Nephron (organoid): ENCODE data around the gene STAT4.

Experiments
- H3K27ac Mint-ChIP-seq, 3 experiments: 2 replicates each; pipeline ENCODE4 v1.8.0; 2020; ENCODE audit warnings: mixed read lengths in 3 of 3, mild to moderate bottlenecking in 2 of 3, moderate library complexity in 1 of 3
- H3K27me3 Mint-ChIP-seq: 2 replicates; pipeline ENCODE4 v1.8.0; 2021; ENCODE audit warnings: low read depth, mild to moderate bottlenecking, moderate library complexity, mixed read lengths
- H3K36me3 Mint-ChIP-seq: 2 replicates; pipeline ENCODE4 v1.8.0; 2020; ENCODE audit warnings: low read depth, mixed read lengths
- H3K4me1 Mint-ChIP-seq: 2 replicates; pipeline ENCODE4 v1.8.0; 2020; ENCODE audit warnings: mixed read lengths
- H3K4me3 Mint-ChIP-seq, 3 experiments: 2 replicates each; pipeline ENCODE4 v1.8.0; 2020; ENCODE audit warnings: mild to moderate bottlenecking in 3 of 3, mixed read lengths in 3 of 3, moderate library complexity in 2 of 3
- H3K9me3 Mint-ChIP-seq: 2 replicates; pipeline ENCODE4 v1.8.0; 2020; ENCODE audit warnings: mixed read lengths
- TF ChIP-seq, protein P1 (sequence below), 3 experiments: fragments of 200-600 bp; sonication (generic); IDR thresholded peaks; one replicate each; pipeline ENCODE4 v1.5.0; 2021; ENCODE audit warnings: antibody characterized with exemption in 3 of 3; ENCODE audit not compliant: unreplicated experiment in 3 of 3

The STAT4 gene

DNA sequence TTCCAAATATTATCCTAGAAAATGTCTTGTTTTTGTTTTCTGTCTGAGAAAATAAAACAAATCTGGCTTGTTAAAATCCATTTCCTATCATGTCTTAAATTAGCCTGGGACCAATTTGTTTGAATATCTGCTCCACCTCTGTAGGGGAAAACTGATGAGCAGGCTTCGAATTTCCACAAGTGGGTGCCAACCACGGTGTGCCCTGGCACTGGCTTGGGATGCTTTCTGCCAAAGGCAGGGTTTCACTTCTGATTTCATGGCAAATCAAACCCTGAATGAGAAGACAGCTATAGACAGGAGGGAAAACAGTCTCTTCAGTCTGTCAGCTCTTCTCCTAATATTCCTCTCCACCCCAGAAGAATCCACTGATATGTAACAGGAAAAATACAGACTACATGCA, 33.7 kb upstream of the STAT4 start:
- H3K9me3 Mint-ChIP-seq, result no peaks in the 10 kb centered on the region
- H3K36me3 Mint-ChIP-seq, result no peaks in the 10 kb centered on the region

DNA sequence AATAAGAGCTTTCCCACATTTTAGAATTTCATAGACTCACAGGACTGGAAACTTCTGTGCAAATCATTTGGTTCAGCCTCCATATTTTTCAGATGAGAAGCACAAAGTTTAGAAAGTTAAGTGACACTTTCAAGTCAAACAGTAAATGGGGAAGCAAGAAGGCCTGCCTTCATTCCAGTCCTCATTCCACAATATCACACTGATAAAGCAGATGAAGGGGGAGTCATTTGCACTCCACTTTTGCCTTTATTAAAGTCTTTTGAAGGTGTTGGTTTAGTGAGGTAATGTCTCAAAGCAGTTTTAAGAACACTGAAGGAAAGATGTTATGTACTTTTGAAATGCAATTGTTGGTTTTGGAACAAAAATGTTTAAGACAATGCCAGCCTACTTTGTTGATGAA, 32.7 kb upstream of the STAT4 start:
- Mint-ChIP-seq H3K4me1 (no peaks in the 10 kb centered on the region), H3K4me3 (no peak overlapping the region), H3K27me3 (no peaks in the 10 kb centered on the region), H3K36me3 (no peaks in the 10 kb centered on the region), H3K9me3 (no peaks in the 10 kb centered on the region), H3K27ac (no peak overlapping the region)
- TF ChIP-seq, protein P1, sequence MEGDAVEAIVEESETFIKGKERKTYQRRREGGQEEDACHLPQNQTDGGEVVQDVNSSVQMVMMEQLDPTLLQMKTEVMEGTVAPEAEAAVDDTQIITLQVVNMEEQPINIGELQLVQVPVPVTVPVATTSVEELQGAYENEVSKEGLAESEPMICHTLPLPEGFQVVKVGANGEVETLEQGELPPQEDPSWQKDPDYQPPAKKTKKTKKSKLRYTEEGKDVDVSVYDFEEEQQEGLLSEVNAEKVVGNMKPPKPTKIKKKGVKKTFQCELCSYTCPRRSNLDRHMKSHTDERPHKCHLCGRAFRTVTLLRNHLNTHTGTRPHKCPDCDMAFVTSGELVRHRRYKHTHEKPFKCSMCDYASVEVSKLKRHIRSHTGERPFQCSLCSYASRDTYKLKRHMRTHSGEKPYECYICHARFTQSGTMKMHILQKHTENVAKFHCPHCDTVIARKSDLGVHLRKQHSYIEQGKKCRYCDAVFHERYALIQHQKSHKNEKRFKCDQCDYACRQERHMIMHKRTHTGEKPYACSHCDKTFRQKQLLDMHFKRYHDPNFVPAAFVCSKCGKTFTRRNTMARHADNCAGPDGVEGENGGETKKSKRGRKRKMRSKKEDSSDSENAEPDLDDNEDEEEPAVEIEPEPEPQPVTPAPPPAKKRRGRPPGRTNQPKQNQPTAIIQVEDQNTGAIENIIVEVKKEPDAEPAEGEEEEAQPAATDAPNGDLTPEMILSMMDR (IDR thresholded peaks at IDR 0.05; ENCODE audit: unreplicated experiment in 3 of 3), result no peak

More for the DNA sequence above, 33.7 kb upstream of the STAT4 start:
- H3K27ac Mint-ChIP-seq, result no peak overlapping the region
- TF ChIP-seq, protein P1 (IDR thresholded peaks at IDR 0.05; ENCODE audit: unreplicated experiment in 3 of 3), result no peak
- H3K4me3 Mint-ChIP-seq, result no peak overlapping the region
- no peaks in the 10 kb centered on the region for H3K4me1 Mint-ChIP-seq
- H3K27me3 Mint-ChIP-seq, result no peaks in the 10 kb centered on the region

DNA sequence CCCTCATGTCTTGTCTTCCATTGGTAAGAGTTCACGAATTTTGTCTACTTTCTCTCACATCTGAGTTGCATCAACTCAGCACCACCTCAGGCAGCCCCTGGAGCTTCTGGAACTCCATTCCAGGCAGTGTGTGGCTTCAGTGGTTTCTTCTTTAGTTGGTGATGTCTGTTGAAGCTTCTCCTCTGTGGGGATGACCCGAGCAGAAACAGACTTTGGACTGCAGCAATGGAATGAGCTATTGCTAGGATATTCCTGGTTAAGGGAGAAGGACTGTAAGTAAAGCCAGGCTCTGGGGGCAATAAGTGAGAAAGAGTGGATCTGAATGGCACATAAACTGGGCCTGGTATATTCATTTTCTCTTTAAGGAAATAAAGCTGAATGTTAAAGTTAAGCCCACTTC, 32.3 kb upstream of the STAT4 start:
- no peaks in the 10 kb centered on the region for H3K27me3 Mint-ChIP-seq
- no peak overlapping the region for H3K27ac Mint-ChIP-seq
- H3K4me3 Mint-ChIP-seq, result no peak overlapping the region
- TF ChIP-seq, protein P1 (IDR thresholded peaks at IDR 0.05; ENCODE audit: unreplicated experiment in 3 of 3), result no peak
- no peaks in the 10 kb centered on the region for H3K36me3 Mint-ChIP-seq
- H3K4me1 Mint-ChIP-seq, result no peaks in the 10 kb centered on the region
- H3K9me3 Mint-ChIP-seq, result no peaks in the 10 kb centered on the region

DNA sequence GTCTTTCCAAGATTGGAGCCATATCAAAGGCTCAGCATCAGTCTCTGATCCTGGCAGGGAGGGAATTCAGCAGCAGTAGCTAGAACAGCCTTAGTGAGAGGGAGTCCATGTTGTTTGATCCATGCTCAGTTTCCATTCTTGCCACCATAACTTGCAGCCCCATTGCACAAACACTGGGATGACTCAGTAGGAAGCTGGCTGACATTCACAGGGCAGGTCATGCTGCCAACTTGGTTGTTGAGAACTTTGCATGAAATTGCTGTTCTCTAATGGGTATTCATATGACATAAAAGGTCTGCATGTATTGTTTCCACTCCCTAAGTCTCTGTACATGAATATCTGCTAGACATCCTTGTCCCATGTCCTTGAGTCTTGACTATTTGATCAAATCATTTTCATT, 29.9 kb upstream of the STAT4 start:
- no peak overlapping the region for H3K4me3 Mint-ChIP-seq
- no peaks in the 10 kb centered on the region for H3K27me3 Mint-ChIP-seq
- H3K4me1 Mint-ChIP-seq, result no peaks in the 10 kb centered on the region
- H3K9me3 Mint-ChIP-seq, result no peaks in the 10 kb centered on the region
- no peak overlapping the region for H3K27ac Mint-ChIP-seq
- H3K36me3 Mint-ChIP-seq, result no peaks in the 10 kb centered on the region
- TF ChIP-seq, protein P1 (IDR thresholded peaks at IDR 0.05; ENCODE audit: unreplicated experiment in 3 of 3), result no peak

DNA sequence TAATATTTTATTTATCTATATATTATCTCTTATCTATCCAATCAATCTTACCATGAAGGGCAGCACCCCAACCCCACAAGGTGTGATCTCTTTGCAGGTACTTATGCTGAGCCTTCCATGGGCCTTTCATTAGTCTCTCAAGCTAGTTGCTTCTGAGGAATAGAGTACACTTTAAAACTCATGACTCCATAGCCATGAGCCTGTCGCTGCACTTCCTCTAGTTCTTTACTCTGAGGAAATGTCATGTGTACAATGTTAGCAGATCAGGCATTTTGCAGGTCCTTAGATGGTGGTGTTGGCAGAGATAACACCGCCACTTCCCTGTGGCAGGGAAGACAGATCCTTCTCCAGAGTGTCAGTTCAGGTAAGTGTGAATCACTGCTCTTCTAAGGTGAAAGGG, 29.5 kb upstream of the STAT4 start:
- Mint-ChIP-seq H3K4me3 (no peak overlapping the region), H3K27me3 (peaks cover 4% of the 10 kb centered on the region), H3K36me3 (no peaks in the 10 kb centered on the region), H3K4me1 (no peaks in the 10 kb centered on the region), H3K27ac (no peak overlapping the region), H3K9me3 (no peaks in the 10 kb centered on the region)
- TF ChIP-seq, protein P1 (IDR thresholded peaks at IDR 0.05; ENCODE audit: unreplicated experiment in 3 of 3), result no peak

DNA sequence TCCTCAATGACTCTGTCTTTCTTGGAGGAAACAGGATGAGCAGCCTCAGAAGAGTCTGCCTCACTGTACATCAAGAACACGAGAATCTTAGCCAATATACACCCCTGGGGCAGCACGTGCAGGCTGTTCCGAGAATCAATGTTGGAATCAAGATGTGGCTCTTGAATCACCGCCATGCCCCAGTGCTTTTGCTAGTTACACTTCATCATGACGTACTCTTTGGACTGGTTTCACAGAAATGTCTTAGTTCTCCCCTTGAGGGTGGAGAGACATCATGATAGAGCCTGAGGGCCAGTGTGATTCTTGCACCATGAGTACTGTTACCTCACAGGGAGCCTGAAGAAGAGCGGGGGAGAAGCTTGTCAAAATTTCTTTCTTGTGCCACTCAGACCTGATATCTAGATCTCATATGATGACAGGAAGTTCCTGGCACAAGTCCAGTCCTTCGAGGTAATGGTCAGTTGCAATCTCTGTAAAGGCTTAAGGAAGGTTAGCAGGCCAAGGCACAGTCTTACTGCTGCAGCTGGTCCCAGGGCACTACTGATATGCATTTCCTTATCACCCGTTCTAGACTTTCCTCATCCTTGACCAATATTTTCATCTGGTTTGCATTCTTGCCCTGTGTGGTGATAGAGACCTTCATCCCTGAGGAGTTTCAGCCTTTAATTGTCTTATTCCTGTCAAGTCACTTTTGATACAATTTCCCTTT, 28.2 kb upstream of the STAT4 start:
- TF ChIP-seq, protein P1 (IDR thresholded peaks at IDR 0.05; ENCODE audit: unreplicated experiment in 3 of 3), result no peak
- no peak overlapping the region for H3K27ac Mint-ChIP-seq
- no peaks in the 10 kb centered on the region for H3K36me3 Mint-ChIP-seq
- H3K9me3 Mint-ChIP-seq, result no peaks in the 10 kb centered on the region
- peaks cover 4% of the 10 kb centered on the region for H3K27me3 Mint-ChIP-seq
- no peak overlapping the region for H3K4me3 Mint-ChIP-seq
- H3K4me1 Mint-ChIP-seq, result peaks cover 8% of the 10 kb centered on the region
